Esophagus muscularis mucosa (tissue), 4 donors: ENCODE measurements around the gene KRTAP5-2.

Experiments
- EP300 ChIP-seq: sonication (generic); formaldehyde crosslinking; IDR thresholded peaks from one replicate; pipeline ENCODE4 v1.6.1; 2017; ENCODE audit warnings: antibody characterized with exemption
- POLR2A ChIP-seq: fragments of 450-650 bp; IDR thresholded peaks from one replicate; pipeline ENCODE4 v1.6.1; 2017; ENCODE audit warnings: antibody characterized with exemption, moderate library complexity, mild to moderate bottlenecking, low read depth
- POLR2AphosphoS5 ChIP-seq, 2 donors: sonication (generic); formaldehyde crosslinking; IDR thresholded peaks; one replicate each; pipeline ENCODE4 v1.6.1; 2017; ENCODE audit warnings: antibody characterized with exemption in 2 of 2
- TF ChIP-seq, protein P1 (sequence below), 3 experiments: fragments of 200-600 bp in 2 of 3; fragments of 450-650 bp in 1 of 3; sonication (generic) in 2 of 3; IDR thresholded peaks; one replicate each; pipeline ENCODE4 v1.5.1; 2017 to 2019; ENCODE audit warnings: antibody characterized with exemption in 3 of 3, mild to moderate bottlenecking in 2 of 3, moderate library complexity in 1 of 3

GRCh38 chr11:1548221-1549070 is 49.6 kb downstream of the KRTAP5-2 start:
- TF ChIP-seq, protein P1, sequence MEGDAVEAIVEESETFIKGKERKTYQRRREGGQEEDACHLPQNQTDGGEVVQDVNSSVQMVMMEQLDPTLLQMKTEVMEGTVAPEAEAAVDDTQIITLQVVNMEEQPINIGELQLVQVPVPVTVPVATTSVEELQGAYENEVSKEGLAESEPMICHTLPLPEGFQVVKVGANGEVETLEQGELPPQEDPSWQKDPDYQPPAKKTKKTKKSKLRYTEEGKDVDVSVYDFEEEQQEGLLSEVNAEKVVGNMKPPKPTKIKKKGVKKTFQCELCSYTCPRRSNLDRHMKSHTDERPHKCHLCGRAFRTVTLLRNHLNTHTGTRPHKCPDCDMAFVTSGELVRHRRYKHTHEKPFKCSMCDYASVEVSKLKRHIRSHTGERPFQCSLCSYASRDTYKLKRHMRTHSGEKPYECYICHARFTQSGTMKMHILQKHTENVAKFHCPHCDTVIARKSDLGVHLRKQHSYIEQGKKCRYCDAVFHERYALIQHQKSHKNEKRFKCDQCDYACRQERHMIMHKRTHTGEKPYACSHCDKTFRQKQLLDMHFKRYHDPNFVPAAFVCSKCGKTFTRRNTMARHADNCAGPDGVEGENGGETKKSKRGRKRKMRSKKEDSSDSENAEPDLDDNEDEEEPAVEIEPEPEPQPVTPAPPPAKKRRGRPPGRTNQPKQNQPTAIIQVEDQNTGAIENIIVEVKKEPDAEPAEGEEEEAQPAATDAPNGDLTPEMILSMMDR (IDR thresholded peaks at IDR 0.05), result no peak
- TF ChIP-seq POLR2A, result no peak
- peak; percentile 83 to 90 for TF ChIP-seq POLR2AphosphoS5 (IDR thresholded peaks at IDR 0.05)
- TF ChIP-seq EP300, result peak; percentile 65
